ENCODE measurements around the gene CFAP410.
"Not testable (repeated sequence)": the region's sequence is repeated elsewhere in the genome, so short reads cannot be mapped to it uniquely, and the experiment has no call there.

Gene CFAP410

GRCh38 chr21:44285138-44285992 is 53.8 kb downstream of the CFAP410 start, which contains the start of gene AIRE:
TSS of gene AIRE (plus strand) at chr21:44285876. CDS start at chr21:44286007, 131 bp downstream.
- DNase-seq (ENCODE audit: low read depth in 3 of 3), result no peak

GRCh38 chr21:44283948-44284347 is 55.2 kb downstream of the CFAP410 start:
- DNase-seq (ENCODE audit: low read depth in 3 of 3), result no peak

GRCh38 chr21:44283211-44283785 is 55.9 kb downstream of the CFAP410 start:
- not testable (repeated sequence) for DNase-seq (ENCODE audit: low read depth in 3 of 3)

GRCh38 chr21:44282370-44282769 is 56.8 kb downstream of the CFAP410 start:
- no peak for DNase-seq (ENCODE audit: low read depth in 3 of 3)

- no peak for DNase-seq (ENCODE audit: low read depth in 3 of 3)
Measured at GRCh38 chr21:44281801-44282200, 57.4 kb downstream of the CFAP410 start.

- no peak for DNase-seq (ENCODE audit: low read depth in 3 of 3)
Measured at GRCh38 chr21:44279354-44280260, 59.6 kb downstream of the CFAP410 start.
